ENCODE data around the gene LGI4.
A peak's percentile ranks its signal among the peaks of the same experiment; 100 is the strongest.

The LGI4 gene

DNA sequence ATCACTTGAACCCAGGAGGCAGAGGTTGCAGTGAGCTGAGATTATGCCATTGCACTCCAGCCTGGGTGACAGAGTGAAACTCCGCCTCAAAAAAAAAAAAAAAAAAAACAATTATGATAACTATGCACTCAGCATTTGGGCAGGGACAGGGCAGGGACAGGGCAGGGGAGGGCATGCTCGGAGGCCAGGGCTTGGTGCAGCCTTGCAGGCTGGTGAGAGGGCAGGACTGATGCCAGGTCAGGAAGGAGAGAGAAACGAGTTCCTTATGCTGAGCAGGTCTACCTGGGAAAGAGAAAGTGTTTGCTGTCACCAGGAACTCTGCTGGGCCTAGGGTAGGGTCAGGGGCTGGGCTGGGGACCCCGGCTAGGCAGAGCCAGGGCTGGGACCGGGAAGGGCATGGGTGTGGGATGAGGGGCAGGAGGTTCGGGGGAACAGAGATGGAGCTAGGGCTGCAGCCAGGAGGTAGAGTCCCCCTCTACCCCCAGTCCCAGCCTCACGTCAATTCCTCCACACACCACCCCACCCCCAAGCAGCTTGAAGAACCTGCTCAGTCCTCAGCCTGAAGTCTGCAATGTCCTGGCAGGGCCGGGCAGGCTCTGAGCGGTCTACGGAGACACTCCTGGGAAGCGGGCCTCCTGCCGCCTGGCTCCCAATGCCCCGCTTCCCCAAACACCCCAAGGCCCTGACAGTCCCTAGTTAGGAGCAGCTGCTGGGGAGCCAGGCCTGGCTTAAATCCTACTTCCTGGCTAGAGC is 16.4 kb downstream of the LGI4 start:
- no peak for TF ChIP-seq POLR2A (IDR thresholded peaks at IDR 0.05; ENCODE audit: low read depth, low read length)
- FAIRE-seq (no peak), DNase-seq (ENCODE audit: insufficient read length, low spot score) (no peak)

DNA sequence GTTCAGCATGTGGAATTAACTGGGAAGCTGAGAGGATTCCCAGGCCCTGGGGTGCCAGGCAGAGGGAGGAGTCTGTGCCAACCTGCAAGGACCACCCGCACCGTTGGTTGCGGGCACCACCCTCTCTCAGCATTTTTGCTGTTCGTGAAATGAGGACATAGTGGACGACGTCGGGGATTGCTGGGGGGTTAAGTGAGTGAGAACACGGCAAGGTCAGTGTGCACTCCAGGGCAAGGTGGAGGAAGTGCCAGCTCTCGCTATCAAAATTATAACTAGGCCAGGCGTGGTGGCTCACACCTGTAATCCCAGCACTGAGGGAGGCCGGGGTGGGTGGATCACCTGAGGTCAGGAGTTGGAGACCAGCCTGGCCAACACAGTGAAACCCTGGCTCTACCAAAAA is 17.1 kb downstream of the LGI4 start:
- FAIRE-seq: no peak
- TF ChIP-seq POLR2A (IDR thresholded peaks at IDR 0.05; ENCODE audit: low read depth, low read length): no peak
- no peak for DNase-seq (ENCODE audit: insufficient read length, low spot score)

DNA sequence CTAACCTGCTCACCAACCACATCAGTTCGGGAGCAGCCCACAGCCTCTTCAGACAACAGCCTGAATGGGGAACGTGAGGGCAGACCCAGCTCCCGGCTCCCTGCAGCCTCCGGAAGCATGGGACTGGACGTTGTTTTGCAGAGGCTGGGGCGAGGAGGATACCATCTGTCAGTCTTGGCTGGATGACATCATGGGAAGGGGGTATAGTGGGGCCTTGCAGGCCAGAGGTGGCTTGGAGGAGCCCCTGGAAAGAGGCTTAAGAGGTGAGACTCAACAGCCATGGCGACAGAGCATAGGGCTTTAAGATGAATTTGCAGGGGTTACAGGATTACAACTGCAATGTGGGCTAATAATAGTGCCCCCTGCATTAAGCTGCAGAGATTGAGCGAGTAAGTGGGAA is 17.7 kb downstream of the LGI4 start:
- TF ChIP-seq POLR2A (IDR thresholded peaks at IDR 0.05; ENCODE audit: low read depth, low read length): no peak
- DNase-seq (ENCODE audit: insufficient read length, low spot score): no peak
- no peak for FAIRE-seq

DNA sequence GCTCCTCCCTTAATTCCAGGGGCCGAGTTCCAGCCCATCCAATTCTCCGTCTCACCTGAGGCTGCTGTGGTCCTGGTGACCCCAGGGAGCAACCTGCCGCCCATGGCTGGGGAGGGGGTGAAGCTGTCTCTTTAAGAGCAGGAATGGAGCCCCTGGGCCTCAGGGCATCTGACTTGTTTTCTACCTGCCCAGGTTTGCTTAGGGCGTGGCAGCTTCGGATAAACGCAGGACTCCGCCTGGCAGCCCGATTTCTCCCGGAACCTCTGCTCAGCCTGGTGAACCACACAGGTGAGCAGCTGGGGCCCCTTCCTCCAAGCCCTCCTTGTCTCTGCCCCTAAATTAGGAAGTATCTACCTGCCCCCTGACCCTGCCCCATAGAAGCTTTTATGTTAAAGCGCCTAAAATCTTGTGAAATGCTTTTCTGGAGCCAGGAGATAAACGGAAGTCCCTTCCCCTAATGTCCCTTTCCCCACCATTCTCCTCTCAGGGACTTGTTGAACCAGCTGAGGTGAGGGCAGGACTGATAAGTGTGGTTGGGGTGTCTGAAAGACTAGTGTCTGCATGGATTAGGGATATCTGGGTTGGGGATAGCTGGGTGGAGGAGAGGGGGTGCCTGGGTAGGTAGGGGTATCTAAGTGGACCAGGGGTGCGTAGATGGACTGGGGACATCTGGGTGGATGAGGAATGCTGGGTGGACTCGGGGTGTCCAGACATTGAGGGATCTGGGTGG is 18.6 kb downstream of the LGI4 start:
- no peak for TF ChIP-seq POLR2A (IDR thresholded peaks at IDR 0.05; ENCODE audit: low read depth, low read length)
- DNase-seq (ENCODE audit: insufficient read length, low spot score) (no peak), FAIRE-seq (no peak)

DNA sequence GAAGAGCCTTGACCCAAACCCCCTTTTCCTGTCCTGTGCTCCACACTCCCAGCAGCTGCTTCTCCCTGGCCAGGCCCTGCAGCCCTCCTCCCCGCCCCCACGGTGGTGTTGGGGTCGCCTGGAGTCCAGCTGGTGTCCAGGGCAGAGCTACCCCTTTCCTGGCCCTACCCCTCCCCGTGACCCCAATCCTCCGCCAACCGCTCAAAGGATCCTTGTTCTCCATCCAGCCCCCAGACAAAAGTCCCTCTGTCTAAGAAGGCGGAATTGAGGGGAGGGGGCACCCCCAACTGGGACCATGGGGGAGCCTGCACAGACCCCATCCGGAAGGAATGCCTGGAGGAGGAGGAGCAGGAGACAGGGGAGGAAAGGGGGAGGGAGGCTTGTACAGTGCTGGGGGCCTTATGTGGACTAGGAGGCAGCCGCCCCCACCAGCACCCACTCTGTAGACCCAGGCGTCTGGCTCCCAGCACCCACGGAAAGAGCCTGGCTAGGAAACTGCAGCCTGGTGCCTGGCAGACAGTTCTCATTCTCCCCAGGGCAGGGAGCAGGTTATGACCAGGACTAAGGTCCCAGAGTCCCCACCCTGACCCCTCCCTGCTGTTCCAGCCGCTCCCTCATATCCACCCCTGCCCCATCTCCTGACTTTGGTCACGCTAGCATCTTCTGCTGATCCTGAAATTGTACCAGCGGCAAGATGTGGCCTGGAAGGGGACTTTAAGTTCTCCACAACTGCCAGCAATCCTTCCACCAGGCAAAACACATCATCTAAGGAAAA is 19.5 kb downstream of the LGI4 start, which contains the start of gene FXYD3:
Gene FXYD3, plus strand, starts transcription at position 647 of the 775 bp plus-strand sequence. CDS start 3,554 bp downstream, outside the sequence.
- no peak for TF ChIP-seq POLR2A (IDR thresholded peaks at IDR 0.05; ENCODE audit: low read depth, low read length)
- no peak for FAIRE-seq
- DNase-seq (ENCODE audit: insufficient read length, low spot score): no peak

DNA sequence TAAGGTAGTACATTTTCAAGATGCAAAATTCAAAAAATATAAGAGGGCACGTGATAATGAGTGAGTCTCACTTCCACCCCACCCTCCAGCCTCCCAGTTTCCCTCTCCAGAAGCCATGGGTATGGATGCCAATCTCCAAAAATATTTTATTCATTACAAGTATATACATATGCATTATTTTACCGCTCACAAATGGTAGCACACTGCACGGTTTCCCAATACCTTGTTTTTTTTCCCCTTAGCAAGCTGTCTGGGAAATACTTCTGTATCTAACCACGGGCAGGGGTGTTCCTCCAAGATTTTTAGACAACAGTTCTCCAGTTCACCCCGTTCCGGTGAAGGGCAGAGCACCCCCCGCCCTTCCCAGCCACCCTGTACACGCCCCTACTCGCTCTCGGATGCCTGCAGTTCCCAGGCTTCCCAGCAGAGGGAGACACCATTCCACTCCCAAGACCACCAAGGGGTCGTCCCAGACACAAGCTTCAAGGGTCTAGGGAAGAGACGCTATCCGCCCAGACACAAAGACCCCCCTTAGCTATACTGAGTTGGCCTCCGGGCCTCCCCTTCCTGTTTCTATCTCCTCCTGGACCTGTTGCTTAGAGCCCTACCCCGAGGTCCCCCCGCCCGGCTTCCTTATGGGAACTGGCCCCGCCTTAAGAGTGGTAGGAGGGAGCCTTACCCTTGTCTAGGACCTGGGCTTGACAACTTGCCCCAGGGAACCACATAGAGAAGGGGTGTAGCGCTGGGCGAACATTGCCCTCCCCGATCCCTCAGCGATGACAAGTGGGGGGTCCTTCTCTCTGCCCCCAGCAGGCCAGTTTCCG is 20.3 kb downstream of the LGI4 start:
- no peak for FAIRE-seq

DNA sequence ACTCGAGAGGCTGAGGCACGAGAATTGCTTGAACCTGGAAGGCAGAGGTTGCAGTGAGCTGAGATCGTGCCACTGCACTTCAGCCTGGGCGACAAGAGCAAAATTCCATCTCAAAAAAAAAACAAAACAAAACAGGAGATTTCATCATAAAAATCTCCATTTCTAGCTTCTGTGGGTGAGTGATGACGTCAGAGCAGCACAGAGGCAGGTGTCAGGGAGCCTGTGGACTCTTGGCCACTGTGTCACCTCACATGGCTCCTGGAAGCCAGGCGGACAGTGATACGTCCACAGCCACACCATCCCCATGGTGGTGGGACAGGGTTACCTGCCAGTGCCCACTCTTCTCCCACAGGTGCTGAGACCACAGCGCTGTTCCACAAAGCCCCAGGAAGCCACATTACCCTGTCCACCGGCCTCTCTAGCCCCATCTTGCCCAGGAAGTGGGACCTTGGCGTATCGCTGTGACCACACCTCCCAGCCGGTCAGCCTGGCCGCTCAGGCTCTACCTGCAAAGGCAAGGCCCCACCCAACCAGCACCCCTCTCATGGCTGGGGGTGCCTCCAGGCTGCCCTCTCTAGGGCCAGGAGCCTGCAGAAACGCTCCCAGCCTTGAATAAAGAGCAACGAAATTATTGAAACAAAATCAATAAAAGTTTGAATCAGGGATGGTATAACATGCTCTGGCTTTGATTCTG is 21.7 kb downstream of the LGI4 start:
- TF ChIP-seq POLR2A (IDR thresholded peaks at IDR 0.05; ENCODE audit: low read depth, low read length): no peak
- no peak for FAIRE-seq
- DNase-seq (ENCODE audit: insufficient read length, low spot score): no peak

More for the DNA sequence above, 20.3 kb downstream of the LGI4 start:
- TF ChIP-seq POLR2A (IDR thresholded peaks at IDR 0.05; ENCODE audit: low read depth, low read length): no peak
- peak; percentile 85 for DNase-seq (ENCODE audit: insufficient read length, low spot score)

DNA sequence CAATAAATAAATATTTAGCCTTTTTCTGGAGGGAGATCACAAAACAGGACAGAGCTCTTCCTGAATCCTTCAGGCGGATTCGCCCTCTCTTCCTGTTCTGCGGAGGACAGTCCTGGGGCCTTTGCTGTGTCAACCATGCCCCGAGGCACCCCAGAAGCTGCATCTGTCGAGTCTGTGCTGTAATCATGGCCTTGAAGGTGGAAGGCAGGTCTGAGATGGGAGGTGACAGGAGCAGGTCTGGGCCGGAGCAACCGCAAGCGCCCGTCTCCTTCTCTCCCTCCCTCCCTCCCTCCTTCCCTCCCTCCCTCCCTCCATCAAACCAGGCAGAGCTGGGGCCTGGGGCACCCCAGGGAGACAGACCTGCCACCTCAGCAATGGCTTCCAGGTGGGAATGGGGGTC is 23.9 kb downstream of the LGI4 start:
- DNase-seq (ENCODE audit: insufficient read length, low spot score) (no peak), FAIRE-seq (no peak)
- no peak for TF ChIP-seq POLR2A (IDR thresholded peaks at IDR 0.05; ENCODE audit: low read depth, low read length)

DNA sequence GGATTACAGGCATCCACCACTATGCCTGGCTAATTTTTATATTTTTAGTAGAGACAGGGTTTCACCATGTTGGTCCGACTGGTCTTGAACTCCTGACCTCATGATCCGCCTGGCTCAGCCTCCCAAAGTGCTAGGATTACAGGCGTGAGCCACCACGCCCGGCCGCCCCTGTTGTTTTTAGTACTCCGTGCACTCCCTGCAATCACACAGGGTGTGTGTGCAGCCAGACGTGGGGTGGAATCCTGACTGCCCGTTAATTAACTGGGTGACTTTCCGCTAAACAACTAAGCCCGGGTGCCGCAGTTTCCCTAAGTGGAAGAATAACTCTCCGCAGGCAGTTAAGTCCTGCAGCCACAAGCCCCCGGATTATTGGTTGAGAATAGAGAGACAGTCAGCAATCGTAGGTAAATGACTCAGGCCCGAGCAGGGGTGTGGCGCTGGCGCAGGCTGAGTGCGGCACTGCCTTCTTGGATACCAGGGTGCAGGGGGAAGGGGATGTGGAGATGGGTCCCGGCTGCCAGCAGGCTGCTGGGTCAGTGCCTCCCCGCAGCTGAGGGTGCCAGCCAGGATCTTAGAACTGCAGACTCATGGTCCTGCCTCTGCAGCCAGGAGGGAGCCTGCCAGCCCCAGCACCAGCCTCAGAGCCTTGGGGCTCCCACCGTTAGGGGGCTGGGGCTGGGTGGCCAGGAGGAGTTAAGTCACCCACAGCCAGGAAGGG is 25.3 kb downstream of the LGI4 start:
- TF ChIP-seq POLR2A (IDR thresholded peaks at IDR 0.05; ENCODE audit: low read depth, low read length): no peak
- no peak for FAIRE-seq
- DNase-seq (ENCODE audit: insufficient read length, low spot score): peak; percentile 82

DNA sequence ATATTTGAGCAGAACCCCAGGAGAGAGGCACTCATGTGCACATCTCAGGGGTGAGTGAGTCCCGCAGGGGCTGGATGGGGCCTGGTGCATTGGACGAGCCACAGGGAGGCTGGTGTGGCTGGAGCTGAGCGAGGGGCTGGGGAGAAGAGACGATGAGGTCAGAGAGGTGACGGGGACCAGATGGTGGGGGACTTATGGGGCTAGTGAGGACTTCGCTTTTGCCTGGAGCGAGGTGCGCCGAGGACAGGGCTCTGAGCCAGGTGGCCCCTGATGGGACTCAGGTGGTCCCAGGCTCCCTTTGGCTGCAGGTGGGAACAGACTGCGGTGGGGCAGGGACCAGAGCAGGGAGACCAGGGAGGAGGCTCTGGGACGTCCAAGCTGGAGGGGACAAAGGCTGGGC is 26.1 kb downstream of the LGI4 start:
- no peak for TF ChIP-seq POLR2A (IDR thresholded peaks at IDR 0.05; ENCODE audit: low read depth, low read length)
- FAIRE-seq (no peak), DNase-seq (ENCODE audit: insufficient read length, low spot score) (no peak)

DNA sequence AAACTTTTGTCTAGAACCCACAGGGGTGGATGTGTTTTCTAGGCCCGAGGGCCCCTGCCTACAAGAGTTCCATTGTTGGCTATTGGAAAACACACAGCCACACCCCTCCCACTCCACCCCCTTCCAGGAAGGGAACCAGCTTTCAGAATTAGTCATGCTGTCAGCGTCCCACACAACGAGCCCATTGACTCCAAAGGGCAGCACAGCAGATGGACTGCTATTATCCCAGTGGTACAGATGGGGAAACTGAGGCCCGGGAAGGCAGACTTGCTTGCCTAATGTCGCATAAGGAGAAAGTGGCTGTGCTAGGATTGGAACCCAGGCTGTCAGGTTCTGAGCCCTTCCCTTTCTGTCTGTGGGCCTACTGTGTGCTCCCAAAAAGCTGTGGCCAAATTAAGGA is 27.3 kb downstream of the LGI4 start:
- FAIRE-seq (peak; percentile 36), DNase-seq (ENCODE audit: insufficient read length, low spot score) (peak; percentile 88)

DNA sequence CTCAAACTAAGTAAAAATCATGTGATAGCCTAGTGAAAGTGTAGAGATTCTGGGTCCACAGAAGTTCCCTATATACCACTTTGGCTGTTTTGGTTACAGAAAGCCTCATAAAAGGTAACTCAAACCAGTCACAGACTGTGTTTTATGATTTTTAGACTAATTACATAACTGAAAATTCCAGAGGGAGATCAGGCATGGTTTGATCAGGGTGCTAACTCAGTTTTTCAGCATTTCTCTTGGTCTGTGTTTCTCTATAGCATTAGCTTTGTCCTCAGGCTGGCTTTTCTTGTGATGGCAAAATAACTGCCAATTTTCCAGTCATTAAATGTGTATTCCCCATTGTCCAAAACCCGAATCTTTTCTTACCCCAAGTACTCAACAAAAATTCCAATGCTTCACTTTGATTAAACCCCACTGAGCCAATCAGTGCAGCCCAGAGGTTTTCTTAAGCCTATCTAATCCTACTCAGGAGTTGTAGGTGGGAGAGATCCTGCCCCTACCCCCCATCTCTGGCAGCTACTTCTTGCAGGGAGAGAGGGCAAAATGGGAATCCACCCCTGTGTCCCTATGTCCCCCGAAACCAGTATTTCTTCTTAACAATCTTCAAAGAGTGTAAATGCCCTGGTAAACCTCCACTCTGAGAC is 27.8 kb downstream of the LGI4 start:
- FAIRE-seq: no peak
- no peak for DNase-seq (ENCODE audit: insufficient read length, low spot score)
- no peak for TF ChIP-seq POLR2A (IDR thresholded peaks at IDR 0.05; ENCODE audit: low read depth, low read length)

More for the DNA sequence above, 27.3 kb downstream of the LGI4 start:
- no peak for TF ChIP-seq POLR2A (IDR thresholded peaks at IDR 0.05; ENCODE audit: low read depth, low read length)

Measured in H54 (cell line).